Fibroblast of skin of left quadriceps (primary cell): ENCODE measurements around the gene HYAL4.
"Not testable (repeated sequence)": the region's sequence is repeated elsewhere in the genome, so short reads cannot be mapped to it uniquely, and the experiment has no call there.

ENCODE experiments used
- DNase-seq, 2 experiments: peaks; one replicate each; pipeline ENCODE4 v3.0.0-alpha.2; 2013; ENCODE audit warnings: low read depth in 2 of 2

HYAL4 gene

DNA sequence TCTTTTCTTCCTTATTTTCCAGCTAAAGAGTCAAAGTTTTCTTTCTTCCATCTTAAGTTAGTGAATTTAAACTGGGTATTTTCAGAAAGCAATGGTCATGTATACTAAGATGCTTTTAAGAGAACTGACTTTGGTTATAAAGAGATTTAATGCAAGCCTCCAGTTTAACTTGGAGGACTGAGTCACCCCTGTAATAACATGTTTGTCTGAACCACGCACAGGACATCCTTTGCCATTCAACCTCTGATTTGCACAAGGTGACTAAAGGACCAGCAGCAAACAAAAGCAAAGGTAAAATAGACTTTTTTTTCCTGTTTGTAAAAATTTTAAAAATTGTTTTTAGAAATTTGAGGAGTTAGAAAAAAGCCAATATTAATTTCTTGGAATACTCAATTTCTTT, 2.9 kb downstream of the HYAL4 start:
- DNase-seq: no peak

DNA sequence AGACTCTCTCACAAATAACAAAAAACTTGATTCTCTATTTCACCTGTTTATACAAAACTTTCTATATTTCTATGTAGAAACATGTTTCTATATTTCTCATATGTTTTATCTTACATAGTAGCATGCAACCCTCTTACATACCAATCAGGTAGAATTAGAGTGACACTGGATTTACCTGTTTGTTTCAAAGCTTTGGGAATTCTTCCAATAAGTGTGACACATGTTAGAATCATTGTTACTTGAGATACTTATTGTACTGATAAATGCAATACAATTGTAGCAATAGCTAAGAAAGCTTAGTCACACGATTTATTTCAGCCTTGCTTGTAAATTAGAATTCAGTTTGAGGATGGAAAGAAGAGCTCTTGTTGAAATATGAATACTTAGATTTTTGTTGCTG, 4.9 kb downstream of the HYAL4 start:
- no peak for DNase-seq

DNA sequence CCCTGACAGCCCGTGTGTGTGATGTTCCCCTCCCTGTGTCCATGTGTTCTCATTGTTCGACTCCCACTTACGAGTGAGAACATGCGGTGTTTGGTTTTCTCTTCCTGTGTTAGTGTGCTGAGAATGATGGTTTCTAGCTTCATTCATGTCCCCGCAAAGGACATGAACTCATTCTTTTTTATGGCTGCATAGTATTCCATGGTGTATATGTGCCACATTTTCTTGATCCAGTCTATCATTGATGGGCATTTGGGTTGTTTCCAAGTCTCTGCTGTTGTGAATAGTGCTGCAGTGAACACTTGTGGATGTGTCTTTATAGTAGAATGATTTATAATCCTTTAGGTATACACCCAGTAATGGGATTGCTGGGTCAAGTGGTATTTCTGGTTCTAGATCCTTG, 6.4 kb downstream of the HYAL4 start:
- not testable (repeated sequence) for DNase-seq

DNA sequence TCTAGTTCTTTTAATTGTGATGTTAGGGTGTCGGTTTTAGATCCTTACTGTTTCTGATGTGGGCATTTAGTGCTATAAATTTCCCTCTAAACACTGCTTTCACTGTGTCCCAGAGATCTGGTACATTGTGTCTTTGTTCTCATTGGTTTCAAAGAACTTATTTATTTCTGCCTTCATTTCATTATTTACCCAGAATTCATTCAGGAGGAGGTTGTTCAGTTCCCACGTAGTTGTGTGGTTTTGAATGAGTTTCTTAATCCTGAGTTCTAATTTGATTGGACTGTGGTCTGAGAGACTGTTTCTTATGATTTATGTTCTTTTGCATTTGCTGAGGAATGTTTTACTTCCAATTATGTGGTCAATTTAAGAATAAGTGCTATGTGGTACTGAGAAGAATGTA, 9.3 kb downstream of the HYAL4 start:
- not testable (repeated sequence) for DNase-seq

DNA sequence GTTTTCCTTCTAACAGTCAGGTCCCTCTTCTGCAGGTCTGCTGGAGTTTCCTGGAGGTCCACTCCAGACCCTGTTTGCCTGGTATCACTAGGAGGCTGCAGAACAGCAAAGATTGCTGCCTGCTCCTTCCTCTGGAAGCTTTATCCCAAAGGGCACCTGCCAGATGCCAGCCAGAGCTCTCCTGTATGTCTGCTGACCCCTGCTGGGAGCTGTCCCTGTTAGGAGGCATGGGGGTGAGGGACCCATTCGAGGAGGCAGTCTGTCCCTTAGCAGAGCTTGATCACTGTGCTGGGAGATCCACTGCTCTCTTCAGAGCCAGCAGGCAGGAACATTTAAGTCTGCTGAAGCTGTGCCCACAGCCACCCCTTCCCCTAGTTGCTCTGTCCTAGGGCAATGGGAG, 11.5 kb downstream of the HYAL4 start:
- DNase-seq: not testable (repeated sequence)

DNA sequence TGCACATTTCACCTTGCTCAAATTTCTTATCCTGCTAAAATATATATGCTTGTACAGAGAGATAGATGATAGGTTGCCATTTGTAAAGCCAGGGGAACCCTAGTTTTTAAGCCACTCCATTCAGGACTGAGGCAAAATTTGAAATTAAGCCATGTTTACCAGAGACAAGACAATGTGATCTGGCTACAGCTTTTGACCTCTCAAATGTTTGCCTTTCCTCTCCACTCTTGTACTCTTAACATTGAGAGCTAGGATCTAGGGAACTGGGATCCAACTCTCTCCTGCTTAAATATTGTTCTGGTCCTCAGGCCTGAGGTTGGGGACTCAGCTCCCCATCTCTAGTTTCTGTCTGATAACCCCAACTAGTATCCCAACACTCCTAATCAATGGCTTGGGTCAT, 15.9 kb downstream of the HYAL4 start:
- DNase-seq: no peak

DNA sequence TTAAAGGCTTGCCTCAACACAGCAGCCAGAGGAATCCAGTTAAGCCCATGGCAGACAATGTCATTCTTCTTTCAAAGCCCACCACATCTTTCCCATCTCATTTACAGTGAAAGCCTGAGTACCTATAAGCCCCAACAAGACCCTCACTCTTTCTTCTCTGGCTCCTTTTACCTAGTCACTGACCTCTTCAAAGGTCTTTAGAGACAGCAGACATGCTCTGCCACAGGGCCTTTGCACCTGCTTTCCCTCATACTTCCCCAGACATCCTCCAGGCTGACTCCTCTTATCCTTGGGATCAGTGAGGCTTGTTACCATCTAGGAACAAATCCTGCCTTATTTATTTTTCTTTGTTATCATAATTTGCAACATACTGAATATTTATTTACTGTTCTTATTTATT, 17.8 kb downstream of the HYAL4 start:
- DNase-seq: no peak

DNA sequence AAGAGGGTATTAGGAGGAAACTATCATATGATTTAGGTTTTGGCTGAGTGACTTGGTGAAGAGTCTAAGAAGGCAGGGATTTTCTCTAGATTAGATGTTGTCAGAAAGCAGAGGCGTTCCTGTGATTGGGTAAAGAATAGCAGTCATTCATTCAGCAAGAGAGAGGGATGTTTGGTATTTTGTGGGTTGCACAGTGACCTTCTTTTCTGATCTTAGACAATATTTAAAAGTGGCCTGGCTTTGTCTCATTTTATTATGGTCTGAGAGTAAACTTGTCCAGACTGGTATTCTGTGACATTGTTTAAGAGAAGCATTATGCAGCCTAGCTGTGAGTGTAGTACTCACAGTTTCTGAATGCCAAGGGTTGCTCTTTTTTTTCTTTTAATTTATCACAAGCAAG, 18.5 kb downstream of the HYAL4 start:
- no peak for DNase-seq

DNA sequence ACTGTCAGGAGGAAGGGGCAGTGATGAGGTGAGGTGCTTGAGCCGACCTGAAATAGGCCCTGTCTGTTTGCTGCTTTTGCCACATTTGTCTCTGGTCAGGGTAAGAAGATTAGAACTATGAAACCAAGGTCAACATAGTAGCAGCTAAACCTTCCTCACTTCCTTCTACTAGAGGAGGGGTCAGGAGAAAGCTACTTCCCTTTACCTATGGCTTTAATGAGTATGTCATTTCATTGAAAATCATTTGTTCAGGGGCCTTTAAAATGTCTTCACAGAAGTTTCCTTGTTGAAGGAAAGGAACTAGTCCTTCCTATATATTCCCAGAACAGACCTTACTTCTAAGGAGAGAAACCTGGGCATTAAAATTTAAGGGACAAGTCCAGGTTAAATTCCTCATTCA, 19.0 kb downstream of the HYAL4 start:
- DNase-seq: no peak

DNA sequence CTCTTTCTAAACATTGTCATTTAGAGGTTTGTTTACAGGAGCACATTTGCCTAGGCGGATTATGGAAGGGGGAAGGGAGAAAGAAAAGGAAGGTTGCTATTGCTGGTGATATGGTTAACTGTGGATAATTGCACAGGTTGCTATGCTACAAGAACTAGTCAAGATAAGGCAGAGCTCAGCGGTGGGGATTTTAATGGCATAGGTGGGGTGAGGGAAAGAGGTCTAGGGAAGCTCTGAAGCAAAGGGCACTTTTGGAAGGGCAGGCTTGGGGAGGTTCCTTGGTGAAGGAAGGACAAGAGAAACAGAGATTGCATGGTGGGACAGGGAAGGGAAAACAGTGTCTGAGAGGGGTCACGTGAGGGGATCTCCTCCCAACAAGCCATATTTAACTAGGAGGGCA, 19.5 kb downstream of the HYAL4 start:
- DNase-seq: no peak

DNA sequence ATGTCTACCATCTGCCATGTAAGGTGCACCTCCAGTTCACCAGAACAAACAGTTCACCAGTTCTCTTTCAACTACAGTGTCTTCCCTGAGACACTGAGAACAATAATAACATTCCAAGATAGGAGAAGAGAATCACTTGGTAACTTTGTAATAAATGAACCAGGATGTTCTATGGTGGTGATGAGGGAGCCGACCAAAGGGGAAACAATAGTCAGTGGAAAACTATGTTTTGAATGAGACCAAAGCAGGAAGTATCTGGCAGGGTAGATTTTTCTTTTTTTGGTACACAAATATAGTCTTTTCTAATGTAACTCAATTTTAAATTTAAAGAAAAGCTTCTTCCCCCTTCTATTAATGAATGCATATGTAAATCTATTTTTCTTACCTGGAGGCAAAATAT, 20.0 kb downstream of the HYAL4 start:
- no peak for DNase-seq

DNA sequence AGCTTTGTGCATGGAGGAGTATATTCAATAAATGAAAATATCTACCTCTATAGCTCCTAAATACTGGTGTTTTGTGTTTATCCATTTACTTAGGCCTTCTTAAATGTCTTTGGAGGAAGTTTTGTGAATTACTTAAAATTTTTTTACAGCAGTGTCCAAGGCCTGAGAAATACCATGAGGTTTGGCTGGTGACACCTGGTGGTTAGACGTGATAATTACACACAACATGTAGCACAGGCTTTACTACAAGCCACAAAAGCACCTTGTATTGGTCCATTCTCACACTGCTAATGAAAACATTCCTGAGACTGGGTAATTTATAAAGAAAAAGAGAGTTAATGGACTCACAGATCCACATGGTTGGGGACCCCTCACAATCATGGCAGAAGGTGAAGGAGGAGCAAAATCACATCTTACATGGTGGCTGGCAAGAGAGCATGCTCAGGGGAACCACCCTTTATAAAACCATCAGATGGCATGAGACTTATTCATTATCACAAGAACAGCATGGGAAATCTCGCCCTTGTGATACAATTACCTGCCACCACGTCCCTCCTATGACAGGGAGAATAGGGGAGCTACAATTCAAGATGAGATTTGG, 20.6 kb downstream of the HYAL4 start:
- peak; percentile 24 to 27 for DNase-seq

DNA sequence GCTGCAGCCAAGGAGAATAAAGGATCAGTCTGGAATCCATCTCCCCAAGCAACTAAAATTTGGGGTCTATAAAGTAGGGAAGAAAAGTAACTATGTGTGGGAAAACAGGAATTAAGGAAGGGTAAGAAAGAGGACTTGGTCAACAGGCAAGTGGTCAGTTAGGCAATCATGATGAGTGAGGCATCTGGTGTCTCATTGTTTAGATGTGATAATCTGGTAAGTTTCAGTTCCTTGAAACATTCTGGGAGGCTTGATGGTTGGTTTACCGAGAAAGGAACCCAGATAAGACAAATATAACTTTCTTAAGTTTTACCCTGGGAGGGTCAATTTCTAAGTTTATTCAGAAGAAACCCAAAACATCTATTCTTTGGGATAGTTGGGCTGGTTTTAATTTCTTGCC, 22.3 kb downstream of the HYAL4 start:
- no peak for DNase-seq

DNA sequence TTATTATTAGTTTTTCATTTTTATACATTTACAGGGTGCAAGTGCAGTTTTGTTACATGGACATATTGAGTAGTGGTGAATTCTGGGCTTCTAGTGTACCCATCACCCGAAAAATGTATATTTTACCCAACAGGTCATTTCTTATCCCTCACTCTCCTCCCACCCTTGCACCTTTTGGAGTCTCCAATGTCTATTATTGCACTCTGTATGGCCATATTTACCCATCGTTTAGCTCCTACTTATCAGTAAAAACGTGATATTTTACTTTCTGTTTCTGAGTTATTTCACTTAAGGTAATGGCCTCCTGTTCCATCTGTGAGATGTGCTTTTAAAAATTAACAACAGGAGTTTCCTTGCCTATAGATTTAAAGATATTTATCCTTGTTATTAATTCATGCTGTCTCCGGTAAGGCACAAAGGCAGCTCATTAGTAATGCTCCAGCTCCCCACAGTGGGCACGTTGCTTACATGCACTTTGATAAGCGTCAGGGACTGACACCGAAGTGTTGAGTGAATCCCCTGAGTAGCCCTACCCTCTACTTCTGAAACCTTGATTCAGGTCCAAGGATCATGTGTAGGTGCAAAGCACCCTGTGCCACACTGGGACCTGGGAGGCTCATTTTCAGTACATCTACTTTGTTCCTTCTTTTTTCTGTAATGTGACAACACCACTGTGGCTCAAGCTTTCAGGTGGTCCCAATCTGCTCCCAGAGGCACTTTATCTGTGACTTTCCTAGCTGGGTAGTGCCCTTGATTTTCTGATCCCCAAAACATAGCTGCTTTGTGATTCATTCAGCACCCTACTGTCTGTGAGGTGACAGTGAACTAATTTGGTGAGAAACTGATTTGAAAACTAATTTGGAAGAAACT, 27.3 kb downstream of the HYAL4 start:
- DNase-seq: peak in 1 of 2 experiments; percentile 3

DNA sequence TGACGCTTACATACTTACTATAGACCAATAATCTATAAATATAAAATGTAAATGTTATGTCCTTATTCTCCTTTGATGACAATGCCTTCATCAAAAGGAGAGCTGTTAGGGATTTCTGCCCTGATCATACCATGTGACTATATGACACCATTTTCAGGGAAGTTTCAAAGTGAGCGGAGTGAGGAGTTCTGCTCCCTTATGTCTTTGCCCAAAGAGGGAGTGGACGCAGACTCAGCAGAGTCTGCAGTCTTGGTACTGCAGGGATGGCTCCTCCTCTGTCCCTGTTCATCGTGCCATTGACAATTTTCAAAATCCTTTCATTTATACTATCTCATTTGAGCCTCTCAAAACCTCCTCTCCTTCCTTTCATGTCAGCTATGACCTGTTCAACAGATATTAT, 27.9 kb downstream of the HYAL4 start:
- DNase-seq: no peak

DNA sequence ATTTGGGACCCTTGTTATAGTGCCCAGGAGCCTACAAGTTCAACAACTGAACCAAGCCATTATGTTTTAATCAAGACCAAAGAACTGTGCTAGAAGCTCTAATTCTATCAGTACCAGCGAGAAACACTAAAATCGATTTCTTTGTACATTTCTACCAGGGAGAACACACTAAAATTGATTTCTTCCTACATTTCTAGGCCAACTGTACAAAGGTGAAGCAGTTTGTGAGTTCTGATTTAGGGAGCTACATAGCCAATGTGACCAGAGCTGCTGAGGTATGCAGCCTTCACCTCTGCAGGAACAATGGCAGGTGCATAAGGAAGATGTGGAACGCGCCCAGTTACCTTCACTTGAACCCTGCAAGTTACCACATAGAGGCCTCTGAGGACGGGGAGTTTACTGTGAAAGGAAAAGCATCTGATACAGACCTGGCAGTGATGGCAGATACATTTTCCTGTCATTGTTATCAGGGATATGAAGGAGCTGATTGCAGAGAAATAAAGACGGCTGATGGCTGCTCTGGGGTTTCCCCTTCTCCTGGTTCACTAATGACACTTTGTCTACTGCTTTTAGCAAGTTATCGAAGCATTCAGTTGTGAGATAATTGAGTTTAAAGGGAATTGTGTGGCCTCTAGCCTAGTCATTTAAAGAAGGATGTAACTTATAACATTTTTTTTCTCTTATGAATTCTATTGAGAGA, 31.7 kb downstream of the HYAL4 start:
- DNase-seq: no peak

DNA sequence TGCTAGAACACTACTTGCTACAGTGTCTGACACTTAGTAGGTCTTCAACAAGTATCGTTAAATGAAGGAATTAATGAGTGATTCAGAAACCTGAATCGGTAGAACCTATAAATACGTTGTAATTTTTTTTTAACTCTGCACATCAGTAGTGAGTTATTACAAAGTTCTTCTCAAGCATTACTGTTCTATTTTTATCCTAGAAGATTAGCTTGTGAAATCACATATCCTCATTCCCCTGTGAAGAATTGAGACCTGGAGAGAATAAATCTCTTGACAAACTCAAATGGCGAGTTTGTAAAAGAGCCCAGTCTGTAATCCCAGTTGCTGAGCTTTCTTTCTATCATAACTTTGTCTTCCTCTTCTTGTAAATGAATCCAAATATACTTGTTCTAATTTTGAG, 34.7 kb downstream of the HYAL4 start:
- DNase-seq: no peak

DNA sequence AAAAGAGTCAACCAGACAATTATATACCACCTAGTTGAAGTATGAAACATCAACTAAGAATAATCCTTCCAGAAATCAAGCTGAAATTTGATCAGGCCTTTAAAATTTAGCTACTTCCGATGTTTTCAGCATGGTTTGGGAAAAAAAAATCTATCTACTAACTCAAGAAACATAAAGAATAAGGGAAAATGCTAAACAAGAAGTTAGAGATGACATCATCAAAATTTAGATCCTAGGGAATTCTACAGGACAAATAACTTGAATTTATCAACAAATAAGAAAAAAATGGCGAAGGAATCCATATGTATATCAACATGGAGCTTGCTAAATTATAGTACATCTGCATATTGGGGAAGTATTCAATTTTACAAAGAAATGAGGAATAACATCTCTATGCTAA, 36.3 kb downstream of the HYAL4 start:
- DNase-seq: no peak

DNA sequence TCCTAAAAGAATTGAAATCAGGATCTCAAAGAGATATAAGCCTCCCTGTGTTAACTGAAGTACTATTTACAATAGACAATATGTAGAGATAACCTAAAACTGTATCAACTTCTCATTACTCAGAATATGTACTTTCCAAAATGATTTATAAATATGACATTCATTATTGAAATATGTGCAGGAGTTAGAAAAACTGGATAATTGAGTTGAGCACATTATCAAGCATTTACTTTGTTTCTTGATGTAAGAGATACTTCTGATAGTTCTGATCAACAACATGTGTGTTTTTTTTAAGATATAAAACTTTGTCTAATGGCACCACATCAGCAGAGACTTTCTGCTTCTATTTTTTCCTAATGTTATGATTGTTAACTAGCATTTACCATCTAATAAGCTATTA, 38.2 kb downstream of the HYAL4 start:
- DNase-seq: no peak

DNA sequence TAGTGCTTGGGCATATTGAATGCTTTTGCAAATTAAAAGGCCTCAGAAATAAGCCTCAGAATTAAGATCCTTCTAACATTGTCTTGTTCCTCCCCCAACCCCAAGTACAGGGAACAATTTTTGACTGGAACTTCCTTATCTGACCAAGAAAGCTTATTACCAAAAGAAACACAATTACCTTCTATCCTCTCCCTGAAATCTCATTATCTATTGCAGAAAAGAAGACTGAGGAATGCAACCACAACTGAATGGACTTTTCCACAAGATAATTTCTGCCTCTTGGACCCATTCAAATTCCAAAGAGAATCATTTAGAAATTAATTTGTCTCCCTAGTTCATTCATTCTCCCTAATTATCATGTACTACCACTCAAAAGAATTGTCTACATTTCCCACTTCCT, 43.2 kb downstream of the HYAL4 start:
- DNase-seq: no peak

DNA sequence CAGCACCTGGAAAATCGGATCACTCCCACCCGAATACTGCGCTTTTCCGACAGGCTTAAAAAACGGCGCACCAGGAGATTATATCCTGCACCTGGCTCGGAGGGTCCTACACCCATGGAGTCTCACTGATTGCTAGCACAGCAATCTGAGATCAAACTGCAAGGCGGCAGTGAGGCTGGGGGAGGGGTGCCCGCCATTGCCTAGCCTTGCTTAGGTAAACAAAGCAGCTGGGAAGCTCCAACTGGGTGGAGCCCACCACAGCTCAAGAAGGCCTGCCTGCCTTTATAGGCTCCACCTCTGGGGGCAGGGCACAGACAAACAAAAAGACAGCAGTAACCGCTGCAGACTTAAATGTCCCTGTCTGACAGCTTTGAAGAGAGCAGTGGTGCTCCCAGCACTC, 49.8 kb downstream of the HYAL4 start:
- DNase-seq: not testable (repeated sequence)

DNA sequence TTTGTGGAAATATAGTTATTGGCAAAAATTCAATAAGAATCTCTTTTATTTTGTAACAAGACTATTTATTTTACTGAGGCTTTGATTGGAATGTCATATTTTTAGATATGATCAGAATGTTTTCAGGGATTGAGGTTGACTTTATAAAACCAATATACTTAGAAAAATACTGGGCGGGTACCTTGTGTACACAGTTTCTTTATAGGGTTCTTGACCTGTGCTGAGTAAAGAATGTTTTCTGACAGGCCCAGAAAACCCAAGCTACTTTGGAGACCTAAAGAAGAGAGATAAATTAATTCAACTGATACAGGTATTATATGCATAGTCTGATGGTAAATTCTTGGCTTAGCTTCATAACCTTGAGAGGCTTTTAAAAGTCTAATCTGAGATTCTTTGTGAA, 56.1 kb downstream of the HYAL4 start:
- no peak for DNase-seq

DNA sequence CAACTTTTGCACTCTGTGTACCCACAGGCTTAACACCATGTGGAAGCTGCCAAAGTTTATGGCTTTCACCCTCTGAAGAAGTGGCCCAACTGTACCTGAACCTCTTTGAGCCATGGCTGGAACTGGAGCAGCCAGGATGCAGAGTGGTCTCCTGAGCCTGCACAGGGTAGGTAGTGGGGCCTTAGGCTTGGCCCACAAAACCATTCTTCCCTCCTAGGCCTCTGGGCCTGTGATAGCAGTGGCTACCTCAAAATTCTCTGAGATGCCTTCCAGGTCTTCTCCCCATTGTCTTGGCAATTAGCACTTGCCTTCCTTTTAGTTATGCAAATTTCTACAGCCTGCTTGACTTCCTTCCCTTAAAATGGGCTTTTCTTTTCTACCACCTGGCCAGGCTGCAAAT, 60.7 kb downstream of the HYAL4 start:
- DNase-seq: no peak
